HepG2 (cell line): ENCODE data around the gene RSF1.

ENCODE experiments used
- ARNT ChIP-seq: fragments of 450-650 bp; IDR thresholded peaks from 2 replicates; pipeline ENCODE4 v1.6.1; 2017
- MXI1 ChIP-seq: IDR thresholded peaks from 3 replicates; pipeline ENCODE4 v1.6.1; 2012; ENCODE audit warnings: low read depth, low read length, inconsistent platforms, borderline replicate concordance
- ONECUT2 ChIP-seq: sonication (generic); formaldehyde crosslinking; IDR thresholded peaks from 2 replicates; pipeline ENCODE4 v1.4.0; 2020; ENCODE audit warnings: missing genetic modification reagents
- PBX3 ChIP-seq: sonication (generic); formaldehyde crosslinking; IDR thresholded peaks from 2 replicates; pipeline ENCODE4 v1.8.1; 2023; ENCODE audit warnings: missing genetic modification reagents, inconsistent platforms, borderline replicate concordance
- POLR2AphosphoS5 ChIP-seq: IDR thresholded peaks from 2 replicates; pipeline ENCODE4 v1.6.1; 2012; ENCODE audit warnings: low read depth, low read length
- SRF ChIP-seq: IDR thresholded peaks from 2 replicates; pipeline ENCODE4 v1.6.1; 2011; ENCODE audit warnings: mild to moderate bottlenecking, low read depth, low read length, moderate library complexity
- TAF15 ChIP-seq: fragments of 200-400 bp; formaldehyde crosslinking; IDR thresholded peaks from one replicate; pipeline ENCODE4 v1.6.1; 2018; ENCODE audit warnings: mild to moderate bottlenecking, low read depth, low read length; ENCODE audit not compliant: poor library complexity, severe bottlenecking
- USF2 ChIP-seq, 2 experiments: sonication (generic) in 1 of 2; formaldehyde crosslinking in 1 of 2; IDR thresholded peaks; 2 replicates each; pipeline versions ENCODE4 v1.5.1 to v1.6.1; 2011 to 2020; ENCODE audit warnings: borderline replicate concordance in 1 of 2, low read depth in 1 of 2, low read length in 1 of 2, mild to moderate bottlenecking in 1 of 2, missing genetic modification reagents in 1 of 2, moderate library complexity in 1 of 2
- ZFX ChIP-seq: sonication (generic); formaldehyde crosslinking; IDR thresholded peaks from 2 replicates; pipeline ENCODE4 v1.4.0; 2020; ENCODE audit warnings: mild to moderate bottlenecking, low read depth, missing genetic modification reagents, moderate library complexity

DNA sequence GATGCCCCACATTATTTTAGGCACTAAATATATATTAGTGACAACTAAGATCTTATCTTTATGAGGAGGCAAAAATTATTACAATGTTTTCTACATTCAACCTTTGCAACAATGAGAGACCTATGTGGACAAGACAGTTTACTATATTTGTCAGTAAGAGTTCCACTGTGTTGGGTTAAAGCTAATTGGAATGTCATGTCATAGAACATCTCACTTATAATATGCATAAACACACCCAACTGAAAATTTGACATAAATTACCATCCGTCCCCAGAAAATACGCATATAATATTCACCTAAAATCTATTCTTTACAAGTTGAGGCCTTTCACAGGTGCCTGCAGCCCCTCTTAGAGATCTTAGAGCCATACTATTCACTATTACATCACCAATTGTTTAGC lies 84.0 kb downstream of the RSF1 start:
- TF ChIP-seq ARNT (no peak), POLR2AphosphoS5 (no peak), ZFX (CRISPR knock-in tag) (no peak), ONECUT2 (CRISPR knock-in tag) (no peak), SRF (no peak), PBX3 (no peak), USF2 (IDR thresholded peaks at IDR 0.05; ENCODE audit: low read depth, low read length) (no peak), USF2 (CRISPR knock-in tag; IDR thresholded peaks at IDR 0.05; ENCODE audit: borderline replicate concordance) (no peak), MXI1 (no peak), TAF15 (no peak)
